RCC 7860 (cell line): ENCODE results near the gene TMEM255A.
"Not testable (repeated sequence)": the region's sequence is repeated elsewhere in the genome, so short reads cannot be mapped to it uniquely, and the experiment has no call there.

ENCODE experiments used
- DNase-seq: peaks from one replicate; pipeline ENCODE4 v3.0.0-alpha.2; 2015; ENCODE audit warnings: low spot score
- FAIRE-seq: peaks from 2 replicates; lab custom pipeline; 2012; peaks lifted over from hg19 to GRCh38; lab: Jason Lieb, UNC

The TMEM255A gene

GRCh38 chrX:120310861-120311726 is at the start of gene TMEM255A:
Gene TMEM255A, minus strand, starts transcription at chrX:120311461. Its CDS starts 152 bp downstream, at chrX:120311309.
- FAIRE-seq = no peak
- DNase-seq = no peak

GRCh38 chrX:120358737-120359456 is 47.6 kb upstream of the TMEM255A start:
- FAIRE-seq = no peak
- peak; percentile 41 for DNase-seq

- DNase-seq (no peak), FAIRE-seq (no peak)
Measured at GRCh38 chrX:120357186-120357585, 45.9 kb upstream of the TMEM255A start.

- FAIRE-seq (no peak), DNase-seq (no peak)
Measured at GRCh38 chrX:120356084-120356483, 44.8 kb upstream of the TMEM255A start.

GRCh38 chrX:120350450-120351138 is 39.3 kb upstream of the TMEM255A start:
- DNase-seq (no peak), FAIRE-seq (no peak)

- not testable (repeated sequence) for FAIRE-seq, DNase-seq
Measured at GRCh38 chrX:120344566-120344965, 33.3 kb upstream of the TMEM255A start.

GRCh38 chrX:120336899-120337298 is 25.6 kb upstream of the TMEM255A start:
- no peak for FAIRE-seq
- no peak for DNase-seq

GRCh38 chrX:120335289-120335688 is 24.0 kb upstream of the TMEM255A start:
- FAIRE-seq = no peak
- no peak for DNase-seq

GRCh38 chrX:120334603-120335002 is 23.3 kb upstream of the TMEM255A start:
- no peak for FAIRE-seq
- no peak for DNase-seq

GRCh38 chrX:120334151-120334550 is 22.9 kb upstream of the TMEM255A start:
- FAIRE-seq = no peak
- DNase-seq = no peak

GRCh38 chrX:120332394-120332793 is 21.1 kb upstream of the TMEM255A start:
- FAIRE-seq (no peak), DNase-seq (no peak)

GRCh38 chrX:120331116-120331515 is 19.9 kb upstream of the TMEM255A start:
- FAIRE-seq = no peak
- DNase-seq = no peak

- no peak for FAIRE-seq
- DNase-seq = no peak
Measured at GRCh38 chrX:120321520-120322281, 10.4 kb upstream of the TMEM255A start.

- DNase-seq (no peak), FAIRE-seq (no peak)
Measured at GRCh38 chrX:120318411-120318810, 7.2 kb upstream of the TMEM255A start.

- peak; percentile 68 for FAIRE-seq
- DNase-seq = peak; percentile 21
Measured at GRCh38 chrX:120316587-120317283, 5.5 kb upstream of the TMEM255A start.

GRCh38 chrX:120315776-120316175 is 4.5 kb upstream of the TMEM255A start:
- DNase-seq = no peak
- FAIRE-seq = no peak

GRCh38 chrX:120311727-120312063 is 434 bp upstream of the TMEM255A start:
- DNase-seq (no peak), FAIRE-seq (no peak)

- FAIRE-seq = no peak
- DNase-seq = no peak
Measured at GRCh38 chrX:120309873-120310705, 1.2 kb downstream of the TMEM255A start.
